K562 (cell line): Measurements from ENCODE around the gene PDE11A. TPM values are rescaled to one million over a fixed set of nuclear protein-coding genes. Genes with fewer than 3 reads are reported as not detected.
A peak's percentile ranks its signal among the peaks of the same experiment; 100 is the strongest.

Experiments
- ARID3A ChIP-seq: IDR thresholded peaks from 2 replicates; pipeline ENCODE4 v1.6.1; 2012; ENCODE audit warnings: low read depth, low read length, improper control_type of control experiment, borderline replicate concordance
- E2F3 ChIP-seq: fragments of 250-450 bp; sonication (Bioruptor Pico); IDR thresholded peaks from 2 replicates; pipeline ENCODE4 v1.4.0; 2020; ENCODE audit warnings: mild to moderate bottlenecking
- E2F4 ChIP-seq: sonication (generic); formaldehyde crosslinking; IDR thresholded peaks from 2 replicates; pipeline ENCODE4 v1.8.0; 2022; ENCODE audit warnings: mild to moderate bottlenecking, low read depth, missing genetic modification reagents
- HIVEP1 ChIP-seq: fragments of 250-450 bp; sonication (Bioruptor Pico); IDR thresholded peaks from 2 replicates; pipeline ENCODE4 v1.4.0; 2020; ENCODE audit warnings: mild to moderate bottlenecking
- MCM5 ChIP-seq: fragments of 450-650 bp; IDR thresholded peaks from 2 replicates; pipeline ENCODE4 v1.6.1; 2016; ENCODE audit warnings: low read depth
- SOX6 ChIP-seq: fragments of 450-650 bp; IDR thresholded peaks from 2 replicates; pipeline ENCODE4 v1.6.1; 2014; ENCODE audit warnings: mild to moderate bottlenecking
- SRF ChIP-seq, 2 experiments: fragments of 250-450, 450-650 bp in 1 of 2; sonication (Bioruptor Pico) in 1 of 2; sonication (generic) in 1 of 2; formaldehyde crosslinking; IDR thresholded peaks; 2 replicates each; pipeline versions ENCODE4 v1.5.0 to v1.5.1; 2020 to 2022; ENCODE audit warnings: mild to moderate bottlenecking in 1 of 2, missing genetic modification reagents in 1 of 2
- TFAM ChIP-seq: fragments of 250-450 bp; sonication (Bioruptor Pico); conservative IDR thresholded peaks from 2 replicates; pipeline ENCODE4 v1.5.0; 2021; ENCODE audit warnings: mild to moderate bottlenecking, moderate library complexity
- THAP7 ChIP-seq: fragments of 250-450 bp; sonication (Bioruptor Pico); IDR thresholded peaks from 2 replicates; pipeline ENCODE4 v1.5.0; 2021
- ZBTB7A ChIP-seq: IDR thresholded peaks from 2 replicates; pipeline ENCODE4 v1.6.1; 2011; ENCODE audit warnings: low read depth, mild to moderate bottlenecking, low read length, moderate library complexity, borderline replicate concordance; ENCODE audit not compliant: control insufficient read depth
- ZNF121 ChIP-seq: sonication (generic); formaldehyde crosslinking; conservative IDR thresholded peaks from 2 replicates; pipeline ENCODE4 v1.8.0; 2022; ENCODE audit warnings: missing genetic modification reagents
- ZNF318 ChIP-seq, 2 experiments: fragments of 450-650 bp; IDR thresholded peaks; 2 replicates each; pipeline ENCODE4 v1.6.1; 2016; ENCODE audit warnings: mild to moderate bottlenecking in 2 of 2, borderline replicate concordance in 1 of 2, low read depth in 1 of 2, moderate library complexity in 1 of 2
- ZNF586 ChIP-seq: fragments of 450-650 bp; formaldehyde crosslinking; conservative IDR thresholded peaks from 2 replicates; pipeline ENCODE4 v1.4.0; 2020; ENCODE audit warnings: mild to moderate bottlenecking, moderate library complexity
- polyA plus RNA-seq, 8 experiments: library from polyadenylated mRNA; depleted of rRNA in 4 of 8; stranded (reverse) in 5 of 8; unstranded in 3 of 8; fragments of >200 nt; fragmentation: Nextera tagmentation in 2 of 8; fragmentation: Illumina TruSeq in 1 of 8; extraction: Ambion mirVana in 2 of 8; extraction: Trizol in 1 of 8; gene quantifications; 2 replicates each; pipeline versions ENCODE4 v1.2.1 to v1.2.3, GENCODE V29; 2011 to 2014; ENCODE audit warnings: inconsistent platforms in 1 of 8, missing spikeins in 1 of 8
- total RNA-seq, 7 experiments: library from RNA; depleted of rRNA in 6 of 7; stranded (reverse); fragments of >200 nt in 6 of 7; fragmentation: Illumina TruSeq in 2 of 7; extraction: Trizol in 2 of 7; gene quantifications; 2 replicates each; pipeline versions ENCODE4 v1.2.1 to v1.2.3, GENCODE V29; 2011 to 2021; ENCODE audit warnings: low replicate concordance in 1 of 7

The PDE11A gene
- total and polyA plus RNA-seq, 9 of the 15 experiments (the other 6 are each of a cell fraction or from before 2014, with no cell fraction given): 3.2 to 22.1 (median 5.7) TPM

DNA sequence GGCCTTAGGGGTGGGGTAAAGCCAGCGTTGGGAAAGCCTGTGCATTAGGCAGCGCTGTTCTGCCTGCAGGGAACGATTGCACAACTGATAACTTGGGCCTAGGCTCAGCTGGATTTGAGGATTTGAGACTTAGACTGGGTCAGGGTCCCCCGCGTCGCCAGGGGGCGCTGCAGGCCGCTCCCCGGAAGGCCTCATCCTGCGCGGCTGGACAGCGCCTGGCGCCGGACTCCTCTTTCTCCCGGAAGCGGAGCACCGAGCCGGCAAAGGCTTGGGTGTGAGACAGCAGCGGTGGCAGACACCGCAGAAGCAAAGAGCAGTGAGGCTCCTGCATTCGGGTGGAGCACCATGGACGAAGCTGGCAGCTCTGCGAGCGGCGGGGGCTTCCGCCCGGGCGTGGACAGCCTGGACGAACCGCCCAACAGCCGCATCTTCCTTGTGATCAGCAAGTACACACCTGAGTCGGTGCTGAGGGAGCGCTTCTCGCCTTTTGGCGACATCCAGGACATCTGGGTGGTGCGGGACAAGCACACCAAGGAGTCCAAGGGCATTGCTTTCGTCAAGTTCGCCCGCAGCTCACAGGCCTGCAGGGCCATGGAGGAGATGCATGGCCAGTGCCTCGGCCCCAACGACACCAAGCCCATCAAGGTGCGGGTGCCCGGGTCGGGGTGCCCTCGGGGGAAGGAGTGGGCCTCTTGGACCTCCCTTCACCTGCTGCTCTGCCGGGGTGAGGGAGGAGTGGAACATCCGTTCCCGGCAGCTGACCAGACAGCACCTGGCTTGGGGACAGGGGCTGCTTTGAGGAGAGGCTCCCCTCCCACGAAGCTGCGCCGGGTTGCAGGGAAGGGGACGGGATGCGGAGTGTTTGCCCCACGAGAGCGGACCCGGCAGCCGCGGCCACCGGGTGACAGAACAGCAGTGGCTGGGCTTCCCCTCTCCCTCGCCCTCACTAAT, 39.9 kb upstream of the PDE11A start, which contains the start of gene RBM45 (continued):
- no peak for TF ChIP-seq ZBTB7A
- TF ChIP-seq SOX6: peak; percentile 81
- no peak for TF ChIP-seq HIVEP1
- peak in 1 of 2 experiments; percentile 77; a peak in 1 of 4 replicates for TF ChIP-seq SRF (CRISPR knock-in tag; IDR thresholded peaks at IDR 0.05)
- TF ChIP-seq ZNF318 (IDR thresholded peaks at IDR 0.05; ENCODE audit: borderline replicate concordance in 1 of 2, low read depth in 1 of 2): no peak
- TF ChIP-seq ZNF586 (CRISPR knock-in tag): no peak
- no peak for TF ChIP-seq TFAM (CRISPR knock-in tag)
- no peak for TF ChIP-seq THAP7 (CRISPR knock-in tag)
- no peak for TF ChIP-seq E2F3 (CRISPR knock-in tag)
- no peak for TF ChIP-seq MCM5
- TF ChIP-seq E2F4: peak; percentile 52; the same call in 1 of the 2 replicates
- no peak for TF ChIP-seq ZNF121
- TF ChIP-seq ARID3A: no peak
